ENCODE results near the gene PAX7.

DNA sequence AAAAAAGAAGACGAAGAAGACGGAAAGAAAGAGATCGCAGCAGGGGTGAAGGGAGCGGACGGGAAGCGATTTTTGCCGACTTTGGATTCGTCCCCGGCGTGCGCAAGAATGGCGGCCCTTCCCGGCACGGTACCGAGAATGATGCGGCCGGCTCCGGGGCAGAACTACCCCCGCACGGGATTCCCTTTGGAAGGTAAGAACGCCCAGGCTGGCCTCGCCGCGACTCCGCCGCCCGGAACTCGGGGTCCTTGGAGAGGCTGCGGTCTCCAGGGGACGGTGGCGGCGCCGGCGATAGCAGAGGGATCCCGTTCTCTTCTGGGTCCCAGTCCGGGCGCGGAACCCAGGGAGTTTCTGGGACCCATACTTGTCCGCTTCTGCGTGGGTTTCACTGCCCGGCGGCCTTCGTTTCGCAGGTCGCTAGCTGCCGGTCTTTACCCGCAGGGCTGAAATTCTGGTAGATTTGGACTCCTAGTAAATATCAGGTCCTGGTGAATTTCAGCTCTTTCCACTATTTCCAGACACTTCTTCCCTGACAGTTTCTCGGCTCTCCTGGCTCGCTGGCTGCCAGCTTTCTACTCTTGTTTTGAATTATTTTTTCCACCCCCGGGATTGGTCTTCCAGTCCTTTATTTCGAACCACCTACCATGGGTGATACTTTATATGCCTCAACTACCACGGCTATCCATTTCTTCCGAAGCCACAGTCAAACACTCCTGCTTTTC lies 1.0 kb downstream of the PAX7 start:
- no peak for TF ChIP-seq EZH2 (IDR thresholded peaks at IDR 0.05; ENCODE audit: borderline replicate concordance, low read length)
- TF ChIP-seq, protein P1, sequence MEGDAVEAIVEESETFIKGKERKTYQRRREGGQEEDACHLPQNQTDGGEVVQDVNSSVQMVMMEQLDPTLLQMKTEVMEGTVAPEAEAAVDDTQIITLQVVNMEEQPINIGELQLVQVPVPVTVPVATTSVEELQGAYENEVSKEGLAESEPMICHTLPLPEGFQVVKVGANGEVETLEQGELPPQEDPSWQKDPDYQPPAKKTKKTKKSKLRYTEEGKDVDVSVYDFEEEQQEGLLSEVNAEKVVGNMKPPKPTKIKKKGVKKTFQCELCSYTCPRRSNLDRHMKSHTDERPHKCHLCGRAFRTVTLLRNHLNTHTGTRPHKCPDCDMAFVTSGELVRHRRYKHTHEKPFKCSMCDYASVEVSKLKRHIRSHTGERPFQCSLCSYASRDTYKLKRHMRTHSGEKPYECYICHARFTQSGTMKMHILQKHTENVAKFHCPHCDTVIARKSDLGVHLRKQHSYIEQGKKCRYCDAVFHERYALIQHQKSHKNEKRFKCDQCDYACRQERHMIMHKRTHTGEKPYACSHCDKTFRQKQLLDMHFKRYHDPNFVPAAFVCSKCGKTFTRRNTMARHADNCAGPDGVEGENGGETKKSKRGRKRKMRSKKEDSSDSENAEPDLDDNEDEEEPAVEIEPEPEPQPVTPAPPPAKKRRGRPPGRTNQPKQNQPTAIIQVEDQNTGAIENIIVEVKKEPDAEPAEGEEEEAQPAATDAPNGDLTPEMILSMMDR (IDR thresholded peaks at IDR 0.05; ENCODE audit: low read length): no peak
